HEK293T (cell line): ENCODE data around the gene NME7.
A peak's percentile ranks its signal among the peaks of the same experiment; 100 is the strongest.

Experiments used
- FOXA1 ChIP-seq: fragments of 450-650 bp; IDR thresholded peaks from 2 replicates; pipeline ENCODE4 v1.6.1; 2016; ENCODE audit warnings: mild to moderate bottlenecking
- FOXM1 ChIP-seq: fragments of 450-650 bp; IDR thresholded peaks from 2 replicates; pipeline ENCODE4 v1.6.1; 2017; ENCODE audit warnings: mild to moderate bottlenecking, borderline replicate concordance
- L3MBTL2 ChIP-seq: fragments of 450-650 bp; conservative IDR thresholded peaks from 2 replicates; pipeline ENCODE4 v1.6.1; 2016; ENCODE audit warnings: mild to moderate bottlenecking
- NFRKB ChIP-seq: fragments of 450-650 bp; IDR thresholded peaks from 2 replicates; pipeline ENCODE4 v1.6.1; 2016; ENCODE audit warnings: mild to moderate bottlenecking, moderate library complexity
- SUZ12 ChIP-seq: fragments of 450-650 bp; IDR thresholded peaks from 2 replicates; pipeline ENCODE4 v1.6.1; 2016; ENCODE audit warnings: mild to moderate bottlenecking
- ZNF384 ChIP-seq: fragments of 450-650 bp; IDR thresholded peaks from 2 replicates; pipeline ENCODE4 v1.6.1; 2016
- TF ChIP-seq, protein P1 (sequence below): fragments of 450-650 bp; IDR thresholded peaks from 2 replicates; pipeline ENCODE4 v1.6.1; 2016

- no peak for TF ChIP-seq NFRKB
- peak; percentile 66 for TF ChIP-seq L3MBTL2
- no peak for TF ChIP-seq FOXM1
- TF ChIP-seq, protein P1, sequence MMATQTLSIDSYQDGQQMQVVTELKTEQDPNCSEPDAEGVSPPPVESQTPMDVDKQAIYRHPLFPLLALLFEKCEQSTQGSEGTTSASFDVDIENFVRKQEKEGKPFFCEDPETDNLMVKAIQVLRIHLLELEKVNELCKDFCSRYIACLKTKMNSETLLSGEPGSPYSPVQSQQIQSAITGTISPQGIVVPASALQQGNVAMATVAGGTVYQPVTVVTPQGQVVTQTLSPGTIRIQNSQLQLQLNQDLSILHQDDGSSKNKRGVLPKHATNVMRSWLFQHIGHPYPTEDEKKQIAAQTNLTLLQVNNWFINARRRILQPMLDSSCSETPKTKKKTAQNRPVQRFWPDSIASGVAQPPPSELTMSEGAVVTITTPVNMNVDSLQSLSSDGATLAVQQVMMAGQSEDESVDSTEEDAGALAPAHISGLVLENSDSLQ, result no peak
- TF ChIP-seq SUZ12, result no peak
- TF ChIP-seq ZNF384, result no peak
- no peak for TF ChIP-seq FOXA1
Observed at GRCh38 chr1:169105434-169106094, 262.0 kb downstream of the NME7 start.
